HG02885 (cell line): ENCODE results near the gene FDXACB1.
"Not testable (repeated sequence)": the region's sequence is repeated elsewhere in the genome, so short reads cannot be mapped to it uniquely, and the experiment has no call there.

ENCODE experiments used
- ATAC-seq: cut with Tn5 transposase; IDR thresholded peaks from one replicate; pipeline ENCODE4 v1.9.1; 2021; ENCODE audit warnings: mild to moderate bottlenecking; ENCODE audit not compliant: unreplicated experiment, poor library complexity

The FDXACB1 gene

DNA sequence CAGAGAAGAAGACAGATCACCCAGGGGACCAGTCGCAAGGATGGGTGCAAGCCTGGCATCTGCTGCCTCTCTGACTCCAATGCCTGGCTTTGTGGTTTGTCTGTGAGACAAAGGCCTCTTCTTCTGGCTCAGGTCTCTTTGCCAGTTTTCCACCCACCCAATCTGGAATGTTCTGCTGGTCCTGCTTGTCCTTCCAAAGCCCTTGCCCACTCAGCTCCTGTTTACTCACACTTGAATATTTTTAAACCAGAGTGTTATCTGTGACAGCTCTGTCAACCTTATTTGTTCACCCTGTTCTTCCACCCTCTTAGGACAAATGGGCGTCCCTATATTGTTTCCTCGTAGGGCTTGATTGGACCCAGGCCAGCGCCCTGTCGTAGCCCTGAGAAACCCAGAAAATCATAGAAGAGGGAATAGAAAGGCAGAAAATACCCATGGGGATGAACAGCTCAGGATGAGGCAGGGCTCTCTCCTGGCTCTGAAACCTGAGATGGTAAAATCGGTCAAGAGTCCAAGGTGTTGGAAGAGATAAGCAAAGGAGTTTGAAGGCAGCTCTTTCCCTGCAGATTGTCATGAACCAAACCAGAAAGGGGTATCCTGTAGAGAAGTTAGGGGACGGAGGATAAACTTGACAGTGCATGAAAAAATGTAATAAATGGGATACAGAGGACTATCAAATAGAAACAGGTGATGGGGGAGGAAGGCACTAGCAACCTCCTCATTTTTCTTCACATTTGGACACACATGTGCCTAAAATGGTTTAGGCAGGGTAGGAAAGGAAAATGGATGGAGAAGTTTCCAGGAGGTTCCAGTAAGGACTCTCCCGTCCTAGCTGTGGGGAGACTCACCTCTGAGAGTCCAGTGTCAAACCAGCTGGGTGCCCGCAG is 32.0 kb upstream of the FDXACB1 start:
- ATAC-seq, result no peak

DNA sequence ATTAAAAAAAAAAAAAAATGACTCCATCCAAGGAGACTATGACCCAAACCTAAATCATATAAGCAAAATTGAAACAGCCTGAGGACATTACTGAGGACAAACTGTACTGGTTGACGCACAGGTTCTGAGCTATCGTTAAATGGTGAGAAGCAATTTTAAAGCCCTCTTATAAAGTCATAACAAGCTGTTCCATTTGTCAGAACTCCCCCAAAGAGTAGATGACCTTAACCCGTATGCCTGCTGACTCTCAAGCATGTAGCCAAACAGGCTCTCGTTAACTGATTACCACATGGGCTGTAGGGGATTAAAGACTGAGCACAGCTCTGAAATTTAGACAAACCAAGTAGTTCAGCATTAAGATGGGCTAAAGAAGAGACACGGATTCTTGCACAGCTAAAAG is 30.4 kb upstream of the FDXACB1 start:
- no peak for ATAC-seq

GRCh38 chr11:111908639-111909305 is 29.8 kb upstream of the FDXACB1 start:
- ATAC-seq, result no peak

GRCh38 chr11:111906680-111907079 is 27.7 kb upstream of the FDXACB1 start:
- ATAC-seq, result no peak

- ATAC-seq, result no peak
Observed at GRCh38 chr11:111905411-111905810, 26.4 kb upstream of the FDXACB1 start.

GRCh38 chr11:111886844-111887243 is 7.9 kb upstream of the FDXACB1 start:
- no peak for ATAC-seq

DNA sequence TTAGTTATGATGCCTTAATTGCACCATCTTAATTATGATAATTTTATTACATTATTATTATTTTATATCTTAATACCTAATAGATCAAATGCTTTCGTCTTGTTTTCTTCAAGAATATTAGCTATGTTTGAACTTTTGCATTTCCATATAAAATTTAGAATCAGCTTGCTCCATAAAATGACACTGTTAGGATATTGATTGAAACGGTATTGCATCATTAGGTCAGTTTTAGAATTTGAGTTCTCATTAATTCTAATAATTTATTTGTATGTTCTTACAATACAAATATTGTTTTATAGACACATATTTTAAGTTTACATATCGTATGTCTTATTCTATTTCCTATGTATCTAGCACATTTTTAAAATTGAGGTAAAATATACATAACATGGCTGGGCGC is 7.1 kb upstream of the FDXACB1 start:
- no peak for ATAC-seq

DNA sequence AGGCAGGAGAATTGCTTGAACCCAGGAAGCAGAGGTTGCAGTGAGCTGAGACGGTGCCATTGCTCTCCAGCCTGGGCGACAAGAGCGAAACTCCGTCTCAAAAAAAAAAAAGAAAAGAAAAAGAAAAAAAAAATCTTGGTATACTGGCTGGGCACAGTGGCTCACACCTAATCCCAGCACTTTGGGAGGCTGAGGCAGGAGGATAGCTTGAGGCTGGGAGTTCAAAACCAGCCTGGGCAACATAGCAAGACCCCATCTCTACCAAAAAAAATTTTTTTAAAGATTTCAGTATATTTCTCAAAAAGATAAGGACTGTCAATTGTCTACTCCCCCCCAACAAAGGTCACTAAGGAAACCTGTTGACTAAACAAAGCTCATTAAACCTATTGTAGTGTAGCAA is 6.1 kb upstream of the FDXACB1 start:
- not testable (repeated sequence) for ATAC-seq

GRCh38 chr11:111882202-111882601 is 3.2 kb upstream of the FDXACB1 start:
- no peak for ATAC-seq

- ATAC-seq, result no peak
Observed at GRCh38 chr11:111879637-111879960, 634 bp upstream of the FDXACB1 start.

DNA sequence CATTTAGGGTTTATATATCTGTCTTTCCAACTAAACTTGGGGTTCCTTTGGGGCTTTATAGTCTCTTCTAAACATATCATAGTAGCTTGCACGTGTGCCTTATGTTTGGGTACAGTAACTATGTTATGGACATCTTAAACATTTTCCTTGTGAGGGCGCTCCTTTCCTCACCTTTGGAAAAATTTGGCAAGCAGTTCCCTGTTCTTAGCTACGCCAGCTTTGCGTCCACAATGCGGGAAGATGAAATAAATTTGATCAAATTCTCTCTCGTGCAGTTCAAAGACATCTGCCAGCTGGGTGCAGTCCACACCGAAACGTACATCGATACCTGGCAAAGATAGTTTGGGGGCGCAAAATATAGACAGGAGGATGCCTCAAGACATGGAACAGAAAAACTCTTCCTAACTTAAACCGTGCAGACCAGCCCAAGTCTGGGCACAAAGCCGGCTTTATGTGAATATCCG is 548 bp downstream of the FDXACB1 start:
- ATAC-seq, result peak; percentile 7

- no peak for ATAC-seq
Observed at GRCh38 chr11:111871693-111872161, 7.2 kb downstream of the FDXACB1 start.

DNA sequence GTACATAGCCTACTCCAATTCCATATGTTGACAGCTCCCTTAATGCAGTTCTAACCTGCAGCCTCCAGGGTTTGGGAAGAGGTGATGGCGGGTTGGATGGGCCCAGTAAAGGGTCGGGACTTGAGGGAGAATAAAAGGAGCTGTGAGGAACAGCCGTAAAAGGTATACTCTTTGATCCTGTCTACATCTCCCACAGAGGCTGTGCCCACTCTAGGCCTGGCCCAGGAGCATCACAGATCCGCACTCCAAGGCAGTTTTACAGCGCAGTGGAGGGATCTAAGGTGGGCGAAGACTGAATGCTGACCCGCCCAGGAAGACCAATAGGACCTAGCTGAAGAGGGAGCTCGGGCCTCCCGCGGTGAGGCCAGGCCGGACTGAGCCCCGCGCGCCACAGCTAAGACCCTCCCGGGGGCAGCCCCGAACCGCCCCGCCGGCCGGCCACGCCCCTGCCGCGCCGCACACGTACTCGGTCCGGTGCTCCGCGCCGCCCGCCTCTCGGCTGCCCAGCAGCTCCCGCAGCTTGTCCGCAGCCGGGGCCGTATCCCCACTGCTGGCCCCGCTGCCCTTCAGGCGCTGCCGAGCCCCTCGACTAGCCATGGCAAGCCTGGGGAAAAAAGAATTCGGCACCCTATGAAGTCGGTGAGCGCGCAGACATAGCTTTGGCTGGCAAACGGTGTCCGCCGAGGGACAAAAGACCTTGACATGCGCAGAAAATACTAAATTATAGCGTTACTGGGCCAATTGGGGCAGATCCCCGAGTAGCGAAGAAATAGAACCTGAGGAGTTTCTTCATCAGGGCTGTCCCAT is 7.9 kb downstream of the FDXACB1 start, which contains the start of gene ALG9:
Gene ALG9, minus strand, starts transcription at position 696 of the 807 bp plus-strand sequence. Its CDS starts 99 bp downstream, at position 597.
- peak; percentile 90 for ATAC-seq

DNA sequence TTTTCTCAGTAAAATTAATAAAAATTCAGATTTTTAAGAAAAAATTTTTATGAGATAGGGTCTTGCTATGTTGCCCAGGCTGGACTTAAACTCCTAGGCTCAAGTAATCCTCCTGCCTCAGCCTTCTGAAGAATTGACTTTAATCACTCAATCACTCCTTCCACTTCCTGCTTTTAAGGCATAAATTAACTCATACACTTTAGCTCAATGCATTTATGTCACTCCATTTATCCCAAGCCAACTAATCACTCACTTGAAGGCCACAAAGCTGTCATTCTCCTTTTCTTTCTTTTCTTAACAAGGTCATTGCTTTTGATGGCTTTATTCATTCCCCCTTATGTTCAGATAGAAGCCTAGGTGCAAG is 8.5 kb downstream of the FDXACB1 start:
- peak; percentile 15 for ATAC-seq

- ATAC-seq, result no peak
Observed at GRCh38 chr11:111870113-111870512, 8.9 kb downstream of the FDXACB1 start.

DNA sequence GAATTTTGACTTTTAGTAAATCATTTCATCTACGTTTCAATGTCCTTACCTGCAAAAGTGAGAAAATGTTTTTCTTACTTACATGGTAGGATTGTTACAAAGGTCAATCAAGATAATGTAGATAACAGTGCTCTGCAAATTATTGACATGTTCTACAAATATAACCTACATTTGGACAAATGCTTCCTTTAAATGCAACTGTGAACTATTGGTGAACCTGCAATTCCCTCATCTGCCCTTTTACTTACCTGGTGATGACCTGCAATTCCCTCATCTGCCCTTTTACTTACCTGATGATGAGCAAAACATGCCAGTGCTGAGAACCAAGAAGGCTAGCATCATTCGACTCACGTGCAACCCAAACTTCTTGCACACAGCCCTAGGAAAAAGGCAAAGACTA is 18.7 kb downstream of the FDXACB1 start:
- ATAC-seq, result no peak

DNA sequence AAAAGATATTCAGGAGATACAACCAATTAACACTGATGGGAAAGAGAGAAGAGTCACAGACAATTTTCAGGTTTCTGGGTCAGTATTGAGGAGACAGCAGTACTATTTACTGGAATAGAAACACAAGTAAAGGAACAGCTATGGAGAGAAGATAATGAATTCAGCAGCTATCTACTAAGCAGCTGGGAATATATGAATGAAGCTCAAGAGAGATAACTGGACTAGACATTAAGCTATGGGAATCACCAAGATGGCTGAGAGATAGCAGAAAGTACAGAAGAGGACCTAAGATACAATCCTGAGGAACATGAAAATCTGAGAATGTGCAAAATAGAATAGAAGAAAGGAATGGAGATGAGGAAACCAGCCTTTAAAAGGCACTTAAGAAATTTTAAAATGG is 23.5 kb downstream of the FDXACB1 start:
- ATAC-seq, result no peak

DNA sequence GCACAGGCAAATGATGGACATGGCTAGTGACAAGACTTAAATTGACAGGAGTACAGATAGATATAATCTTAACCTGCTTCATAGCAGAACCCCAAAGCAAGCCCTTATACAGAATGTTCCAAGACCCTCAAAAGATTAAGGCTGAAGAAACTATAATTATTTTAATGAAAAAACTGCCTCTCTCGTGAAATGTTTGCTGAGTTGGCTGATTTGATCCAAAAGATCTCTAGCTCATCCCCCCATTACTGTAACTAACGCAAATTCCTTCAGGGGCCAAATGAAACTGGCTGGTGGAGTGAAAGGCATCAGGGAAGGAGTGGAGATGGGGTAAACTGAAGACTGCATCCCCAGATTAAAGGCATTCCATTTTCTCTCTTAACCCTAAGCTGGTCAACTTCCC is 26.9 kb downstream of the FDXACB1 start:
- no peak for ATAC-seq

DNA sequence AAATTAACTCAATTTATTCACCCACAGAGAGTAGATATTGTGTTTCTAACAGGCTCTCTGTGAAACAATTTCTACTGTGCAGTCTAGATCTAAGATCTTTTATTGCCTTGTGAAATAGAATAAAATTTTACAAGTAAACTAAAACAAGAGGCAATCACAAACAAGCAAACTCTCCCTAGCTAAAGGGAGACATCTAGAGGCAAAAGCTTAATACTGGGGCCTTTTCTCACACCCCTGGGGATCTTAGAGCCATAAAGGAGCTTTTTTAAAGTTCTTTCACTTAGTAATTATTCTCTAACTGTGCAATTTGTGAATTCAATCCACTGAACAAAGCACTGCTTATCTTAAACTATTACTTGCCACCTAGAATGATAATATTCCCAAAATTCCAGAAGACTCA is 27.3 kb downstream of the FDXACB1 start:
- no peak for ATAC-seq

GRCh38 chr11:111851067-111851466 is 27.9 kb downstream of the FDXACB1 start:
- no peak for ATAC-seq

- ATAC-seq, result no peak
Observed at GRCh38 chr11:111849631-111850030, 29.3 kb downstream of the FDXACB1 start.
